Measurements from ENCODE around the gene SLC28A2.
"Not testable (repeated sequence)": the region's sequence is repeated elsewhere in the genome, so short reads cannot be mapped to it uniquely, and the experiment has no call there.

SLC28A2 gene

GRCh38 chr15:45242289-45242688 lies 9.7 kb upstream of the SLC28A2 start:
- no peak for TF ChIP-seq CTCF (IDR thresholded peaks at IDR 0.05; ENCODE audit: extremely low read depth, missing control alignments)
- DNase-seq (ENCODE audit: low spot score), result no peak

GRCh38 chr15:45249125-45249780 lies 2.8 kb upstream of the SLC28A2 start:
- no peak for TF ChIP-seq CTCF (IDR thresholded peaks at IDR 0.05; ENCODE audit: extremely low read depth, missing control alignments)
- DNase-seq (ENCODE audit: low spot score), result no peak

- DNase-seq (ENCODE audit: low spot score), result no peak
- TF ChIP-seq CTCF (IDR thresholded peaks at IDR 0.05; ENCODE audit: extremely low read depth, missing control alignments), result no peak
Observed at GRCh38 chr15:45253330-45253729, 1.3 kb downstream of the SLC28A2 start.

- no peak for TF ChIP-seq CTCF (IDR thresholded peaks at IDR 0.05; ENCODE audit: extremely low read depth, missing control alignments)
- DNase-seq (ENCODE audit: low spot score), result no peak
Observed at GRCh38 chr15:45254405-45254804, 2.4 kb downstream of the SLC28A2 start.

GRCh38 chr15:45254824-45255223 lies 2.8 kb downstream of the SLC28A2 start:
- DNase-seq (ENCODE audit: low spot score), result not testable (repeated sequence)

- no peak for DNase-seq (ENCODE audit: low spot score)
- no peak for TF ChIP-seq CTCF (IDR thresholded peaks at IDR 0.05; ENCODE audit: extremely low read depth, missing control alignments)
Observed at GRCh38 chr15:45259796-45260195, 7.8 kb downstream of the SLC28A2 start.

GRCh38 chr15:45262906-45263461 lies 10.9 kb downstream of the SLC28A2 start:
- DNase-seq (ENCODE audit: low spot score), result no peak
- TF ChIP-seq CTCF (IDR thresholded peaks at IDR 0.05; ENCODE audit: extremely low read depth, missing control alignments), result no peak

- TF ChIP-seq CTCF (IDR thresholded peaks at IDR 0.05; ENCODE audit: extremely low read depth, missing control alignments), result no peak
- no peak for DNase-seq (ENCODE audit: low spot score)
Observed at GRCh38 chr15:45263854-45264253, 11.8 kb downstream of the SLC28A2 start.
